DMS53 treated with DMSO at 0.1 percent for 48 hours (cell line): Measurements from ENCODE around the gene ZNF563.
"Not testable (repeated sequence)": the region's sequence is repeated elsewhere in the genome, so short reads cannot be mapped to it uniquely, and the experiment has no call there.

Experiments used
- DNase-seq: peaks from one replicate; lab custom pipeline; 2025; ENCODE audit not compliant: unreplicated experiment; lab: John Stamatoyannopoulos, UW

ZNF563 gene

DNA sequence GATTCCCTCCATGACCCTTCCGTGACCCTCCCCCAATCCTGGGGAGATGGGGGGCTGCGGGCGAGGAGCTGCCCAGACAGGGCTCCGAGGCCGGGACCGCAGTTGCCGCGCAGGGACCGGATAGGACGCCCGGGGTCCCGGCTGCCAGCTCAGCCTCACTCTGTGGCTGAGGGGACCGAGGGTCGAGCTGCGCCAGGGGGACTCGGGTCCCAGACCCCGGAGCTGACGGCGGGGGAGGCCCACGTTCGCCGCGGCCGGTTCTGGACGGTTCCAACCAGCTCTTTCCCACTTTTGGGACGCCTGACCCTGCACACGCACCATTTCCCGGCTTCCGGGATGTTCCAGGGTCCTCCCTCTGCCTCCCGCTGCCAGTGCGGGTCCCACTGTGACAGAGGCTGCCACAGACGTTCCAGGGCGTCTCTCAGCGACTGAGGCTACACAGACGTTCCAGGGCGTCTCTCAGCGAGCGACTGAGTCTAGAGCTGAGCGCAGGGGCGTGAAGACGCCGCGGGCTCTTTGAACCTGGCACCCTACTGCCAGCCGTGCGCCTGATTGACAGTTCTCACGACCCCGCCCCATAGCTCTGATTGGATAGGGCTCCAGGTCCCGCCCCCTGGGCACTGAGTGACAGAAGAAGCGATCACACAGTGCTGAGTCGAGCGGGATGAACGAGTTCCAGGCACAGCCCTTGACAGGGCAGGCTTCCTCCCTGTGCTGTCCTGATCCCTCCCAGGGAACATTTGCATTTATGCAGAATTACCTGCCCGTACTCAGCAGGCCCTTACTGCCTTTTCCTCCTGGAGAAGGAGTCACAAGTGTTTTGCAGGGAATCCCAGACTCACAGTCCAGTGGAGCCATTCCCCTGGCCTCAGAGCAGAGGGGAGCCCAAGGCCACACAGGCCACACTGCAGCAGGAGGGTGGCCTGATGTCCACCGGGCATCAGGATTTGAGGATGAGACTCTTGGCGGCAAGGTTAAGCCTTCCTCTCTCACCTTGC, at the start of gene ZNF563:
Gene ZNF563, minus strand, starts transcription at position 472 of the 998 bp plus-strand sequence. Its CDS starts 151 bp downstream, at position 321.
- DNase-seq = peak; percentile 83

DNA sequence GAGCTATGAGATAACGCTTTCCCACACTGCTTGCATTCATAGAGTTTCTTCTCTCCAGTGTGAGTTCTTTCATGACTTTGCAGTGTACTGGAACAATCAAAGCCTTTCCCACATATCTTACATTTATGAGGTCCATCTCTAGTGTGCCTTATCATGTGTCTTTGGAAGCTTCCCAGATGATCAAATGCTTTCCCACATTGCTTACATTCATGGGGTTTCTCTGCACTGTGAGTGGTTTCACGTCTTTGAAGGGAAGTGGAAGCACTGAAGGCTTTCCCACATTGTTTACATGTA, 47.0 kb upstream of the ZNF563 start:
- no peak for DNase-seq

- no peak for DNase-seq
Measured at GRCh38 chr19:12379732-12380443, 46.5 kb upstream of the ZNF563 start.

DNA sequence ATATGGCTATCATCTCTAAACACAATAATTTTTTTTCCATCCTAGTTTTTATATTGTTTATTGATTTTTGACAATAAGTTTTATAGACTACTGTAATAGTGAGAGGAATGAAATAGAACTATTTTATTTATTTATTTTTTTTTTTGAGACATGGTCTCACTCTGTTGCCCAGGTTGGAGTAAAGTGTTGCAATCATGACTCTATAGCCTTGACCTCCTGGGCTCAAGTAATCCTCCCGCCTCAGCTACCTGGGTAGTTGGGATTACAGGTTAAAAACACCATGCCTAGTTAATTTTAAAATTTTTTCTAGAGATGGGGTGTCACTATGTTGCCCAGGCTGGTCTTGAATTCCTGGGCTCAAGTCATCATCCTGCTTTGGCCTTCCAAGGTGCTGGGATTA, 40.6 kb upstream of the ZNF563 start:
- no peak for DNase-seq

- DNase-seq = peak; percentile 82
Measured at GRCh38 chr19:12365236-12366162, 32.1 kb upstream of the ZNF563 start, which contains the start of gene ZNF442. TSS of gene ZNF442 (minus strand) at chr19:12365683. CDS start at chr19:12363631, 2,052 bp downstream.

GRCh38 chr19:12364391-12365235, 31.2 kb upstream of the ZNF563 start:
- no peak for DNase-seq

- DNase-seq = not testable (repeated sequence)
Measured at GRCh38 chr19:12362236-12362635, 28.8 kb upstream of the ZNF563 start.

DNA sequence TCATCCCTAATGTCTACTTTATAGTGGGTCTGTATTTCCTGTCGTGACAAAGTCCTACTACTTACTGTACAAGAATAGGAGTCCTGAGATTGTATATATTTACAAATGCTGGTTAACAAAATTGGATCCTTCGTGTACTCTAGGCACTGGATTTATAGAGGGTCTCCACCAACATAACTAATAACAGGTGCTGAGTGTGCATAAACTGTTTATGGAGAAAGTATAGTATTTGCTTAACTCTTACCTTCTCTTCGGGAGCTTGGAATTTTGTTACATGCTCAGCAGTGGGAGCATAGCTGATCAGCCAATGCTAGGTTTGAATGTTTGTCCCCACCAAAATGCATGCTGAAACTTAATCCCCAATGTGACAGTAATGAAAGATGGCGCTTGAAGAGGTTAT, 19.9 kb upstream of the ZNF563 start:
- no peak for DNase-seq

DNA sequence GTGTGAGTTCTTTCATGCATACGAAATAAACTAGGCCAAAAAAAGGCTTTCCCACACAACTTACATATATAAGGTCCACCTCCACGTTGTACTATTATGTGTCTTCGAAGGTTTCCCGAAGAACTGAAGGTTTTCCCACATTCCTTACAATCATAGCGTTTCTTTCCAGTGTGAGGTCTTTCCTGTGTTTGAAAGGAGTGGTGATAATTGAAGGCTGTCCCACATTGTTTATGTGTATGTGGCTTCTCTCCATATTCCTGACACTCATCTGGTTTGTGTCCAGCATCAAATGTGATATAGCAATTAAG, 17.4 kb upstream of the ZNF563 start:
- DNase-seq = no peak

- DNase-seq = no peak
Measured at GRCh38 chr19:12350185-12350889, 16.9 kb upstream of the ZNF563 start.

- DNase-seq = peak; percentile 17
Measured at GRCh38 chr19:12346896-12347295, 13.5 kb upstream of the ZNF563 start.

- no peak for DNase-seq
Measured at GRCh38 chr19:12345197-12345596, 11.8 kb upstream of the ZNF563 start.

DNA sequence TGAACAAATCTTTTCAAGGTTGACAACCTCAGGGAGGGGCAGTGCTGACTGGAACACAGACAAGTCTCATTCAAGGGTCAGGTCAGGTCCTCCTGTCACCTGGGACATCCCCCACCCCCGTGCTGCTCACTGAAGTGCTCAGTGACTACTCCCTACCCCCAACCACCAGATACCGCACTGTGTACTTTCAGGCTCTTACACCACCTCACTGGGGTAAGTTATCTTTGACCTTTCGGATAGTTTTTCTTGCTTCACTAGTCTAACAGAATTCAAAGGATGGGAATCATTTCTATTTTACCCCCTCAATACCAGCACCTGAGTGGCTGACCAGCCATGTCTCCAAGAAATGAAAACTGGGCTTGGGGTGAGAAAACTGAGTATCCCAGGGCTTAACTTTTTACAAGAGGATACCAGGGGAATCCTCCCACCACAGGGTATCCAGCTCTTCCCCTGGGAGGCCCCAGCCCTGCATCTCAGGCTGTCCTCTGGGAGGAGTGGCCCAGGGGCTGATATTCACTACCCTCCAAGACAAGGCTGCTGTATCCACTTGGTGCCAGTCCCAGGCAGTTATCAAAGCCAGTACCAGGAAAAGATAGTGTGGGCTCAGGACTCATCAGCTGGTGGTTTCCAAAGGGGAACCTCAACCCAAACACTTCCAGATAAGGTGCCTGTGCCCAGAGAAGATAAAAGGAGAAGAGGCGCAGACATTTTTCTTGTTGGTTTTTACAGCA, 2.1 kb downstream of the ZNF563 start:
- no peak for DNase-seq

DNA sequence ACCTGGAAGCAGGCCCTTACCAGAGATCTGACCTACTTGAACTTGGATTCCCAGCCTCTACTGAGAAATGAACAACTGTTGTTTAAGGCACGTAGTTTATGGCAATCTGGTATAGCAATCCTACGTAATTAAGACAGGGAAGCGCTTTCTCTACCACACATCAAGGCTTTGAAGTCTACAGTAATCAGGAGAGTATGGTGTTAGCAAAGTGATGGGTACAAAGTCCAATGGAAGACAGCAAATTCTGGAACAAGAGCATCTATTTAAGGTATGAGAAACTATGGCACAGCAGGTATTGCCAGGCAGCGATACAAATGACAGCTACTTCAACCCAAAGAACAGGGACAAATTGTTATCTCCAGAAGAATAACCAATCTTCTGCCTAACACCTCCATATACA, 3.1 kb downstream of the ZNF563 start:
- no peak for DNase-seq

GRCh38 chr19:12325690-12326089, 7.7 kb downstream of the ZNF563 start:
- no peak for DNase-seq

GRCh38 chr19:12318782-12319413, 14.5 kb downstream of the ZNF563 start:
- no peak for DNase-seq

DNA sequence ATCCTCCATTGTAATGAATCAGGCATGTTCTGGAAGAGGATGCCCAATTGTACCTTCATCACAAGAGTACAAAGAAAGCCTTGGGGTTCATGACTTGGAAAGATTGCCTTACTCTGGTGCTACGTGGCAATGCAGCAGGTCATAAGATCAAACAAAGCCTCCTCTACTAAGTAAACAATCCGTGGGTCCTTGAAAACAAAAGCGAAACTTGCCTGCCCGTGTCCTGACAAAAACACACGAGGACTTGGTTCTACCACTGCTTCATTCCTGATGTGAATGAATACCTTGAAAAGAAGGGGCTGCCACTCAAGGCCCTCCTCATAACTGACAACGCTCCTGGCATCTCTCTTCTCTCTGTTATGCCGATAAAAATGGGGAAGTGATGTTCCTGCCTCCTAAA, 18.9 kb downstream of the ZNF563 start:
- DNase-seq = peak; percentile 19

DNA sequence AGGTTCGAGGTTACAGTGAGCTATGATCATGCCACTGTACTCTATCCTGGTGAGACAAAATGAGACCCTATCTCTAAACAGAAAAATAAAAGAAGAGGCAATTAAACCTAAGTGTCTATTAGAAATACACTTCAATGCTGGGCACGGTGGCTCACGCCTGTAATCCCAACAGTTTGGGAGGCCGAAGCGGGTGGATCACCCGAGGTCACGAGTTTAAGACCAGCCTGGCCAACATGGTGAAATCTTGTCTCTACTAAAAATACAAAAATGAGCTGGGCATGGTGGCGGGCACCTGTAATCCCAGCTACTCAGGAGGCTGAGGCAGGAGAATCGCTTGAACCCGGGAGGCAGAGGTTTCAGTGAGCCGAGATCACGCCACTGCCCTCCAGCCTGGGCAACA, 24.5 kb downstream of the ZNF563 start:
- not testable (repeated sequence) for DNase-seq

- no peak for DNase-seq
Measured at GRCh38 chr19:12295191-12295590, 38.2 kb downstream of the ZNF563 start.
